OCI-LY1 (cell line): Measurements from ENCODE around the gene FHIT.

Experiments
- EZH2 ChIP-seq: fragments of 200-600 bp; sonication (generic), shearing (Covaris generic); IDR thresholded peaks from 2 replicates; pipeline ENCODE4 v1.8.0; 2017; ENCODE audit warnings: borderline replicate concordance, mixed run types, mild to moderate bottlenecking, antibody characterized with exemption, low read length, moderate library complexity, mixed read lengths
- TF ChIP-seq, protein P1 (sequence below): fragments of 200-600 bp; sonication (generic), shearing (Covaris generic); IDR thresholded peaks from 2 replicates; pipeline ENCODE4 v1.5.1; 2017; ENCODE audit warnings: mild to moderate bottlenecking, antibody characterized with exemption, low read length, moderate library complexity, mixed read lengths

DNA sequence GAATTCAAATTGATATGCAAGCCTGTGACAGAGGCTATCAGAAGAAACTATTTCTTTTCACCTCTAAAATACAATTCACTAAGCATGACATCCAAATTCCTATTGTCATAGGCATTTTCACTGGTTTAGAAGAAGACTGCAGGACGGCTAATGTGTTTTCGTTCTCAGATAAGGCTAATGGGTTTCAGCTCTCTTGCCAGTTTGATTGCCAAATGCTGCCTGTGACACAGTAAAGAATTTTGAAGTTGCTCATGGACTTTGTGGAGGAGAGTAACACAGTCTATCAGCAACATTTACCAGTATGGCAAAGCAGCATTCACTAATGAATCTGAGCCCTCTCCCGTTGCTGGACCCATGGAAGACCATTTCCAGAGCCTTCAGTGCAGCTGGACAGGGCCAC lies 948.1 kb downstream of the FHIT start:
- TF ChIP-seq, protein P1, sequence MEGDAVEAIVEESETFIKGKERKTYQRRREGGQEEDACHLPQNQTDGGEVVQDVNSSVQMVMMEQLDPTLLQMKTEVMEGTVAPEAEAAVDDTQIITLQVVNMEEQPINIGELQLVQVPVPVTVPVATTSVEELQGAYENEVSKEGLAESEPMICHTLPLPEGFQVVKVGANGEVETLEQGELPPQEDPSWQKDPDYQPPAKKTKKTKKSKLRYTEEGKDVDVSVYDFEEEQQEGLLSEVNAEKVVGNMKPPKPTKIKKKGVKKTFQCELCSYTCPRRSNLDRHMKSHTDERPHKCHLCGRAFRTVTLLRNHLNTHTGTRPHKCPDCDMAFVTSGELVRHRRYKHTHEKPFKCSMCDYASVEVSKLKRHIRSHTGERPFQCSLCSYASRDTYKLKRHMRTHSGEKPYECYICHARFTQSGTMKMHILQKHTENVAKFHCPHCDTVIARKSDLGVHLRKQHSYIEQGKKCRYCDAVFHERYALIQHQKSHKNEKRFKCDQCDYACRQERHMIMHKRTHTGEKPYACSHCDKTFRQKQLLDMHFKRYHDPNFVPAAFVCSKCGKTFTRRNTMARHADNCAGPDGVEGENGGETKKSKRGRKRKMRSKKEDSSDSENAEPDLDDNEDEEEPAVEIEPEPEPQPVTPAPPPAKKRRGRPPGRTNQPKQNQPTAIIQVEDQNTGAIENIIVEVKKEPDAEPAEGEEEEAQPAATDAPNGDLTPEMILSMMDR = no peak
- TF ChIP-seq EZH2 = no peak
